HL-60 (cell line): ENCODE measurements around the gene SHISA3.

Experiments
- SPI1 ChIP-seq: IDR thresholded peaks from 2 replicates; pipeline ENCODE4 v1.6.1; 2012; ENCODE audit warnings: low read depth, mild to moderate bottlenecking, borderline replicate concordance
- TF ChIP-seq, protein P1 (sequence below): IDR thresholded peaks from one replicate; pipeline ENCODE4 v1.5.1; 2011; ENCODE audit warnings: low read length, control low read depth, inconsistent platforms; ENCODE audit not compliant: insufficient read depth

DNA sequence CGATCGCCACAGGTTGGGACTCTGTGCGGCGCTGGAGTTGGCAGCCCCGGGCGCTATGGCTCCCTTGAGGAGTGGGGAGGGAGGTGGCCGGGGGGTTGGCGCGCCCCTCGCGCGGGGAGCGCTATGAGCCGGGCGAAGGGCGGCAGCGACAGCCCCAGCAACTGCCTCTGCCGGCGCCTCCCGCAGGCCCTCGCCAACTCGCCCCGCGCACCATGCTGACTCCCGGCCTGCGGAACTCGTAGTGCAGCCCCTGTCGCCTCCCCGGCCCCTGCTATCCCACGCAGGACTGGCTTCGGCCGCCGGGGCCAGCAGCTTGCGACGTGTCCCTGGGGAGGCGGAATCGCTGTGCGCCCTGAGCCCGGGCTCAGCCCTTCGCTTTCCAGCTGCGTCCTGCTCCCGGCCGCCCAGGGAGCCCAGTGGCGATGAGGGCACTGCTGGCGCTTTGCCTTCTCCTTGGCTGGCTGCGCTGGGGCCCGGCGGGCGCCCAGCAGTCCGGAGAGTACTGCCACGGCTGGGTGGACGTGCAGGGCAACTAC is 415 bp downstream of the SHISA3 start:
- TF ChIP-seq, protein P1, sequence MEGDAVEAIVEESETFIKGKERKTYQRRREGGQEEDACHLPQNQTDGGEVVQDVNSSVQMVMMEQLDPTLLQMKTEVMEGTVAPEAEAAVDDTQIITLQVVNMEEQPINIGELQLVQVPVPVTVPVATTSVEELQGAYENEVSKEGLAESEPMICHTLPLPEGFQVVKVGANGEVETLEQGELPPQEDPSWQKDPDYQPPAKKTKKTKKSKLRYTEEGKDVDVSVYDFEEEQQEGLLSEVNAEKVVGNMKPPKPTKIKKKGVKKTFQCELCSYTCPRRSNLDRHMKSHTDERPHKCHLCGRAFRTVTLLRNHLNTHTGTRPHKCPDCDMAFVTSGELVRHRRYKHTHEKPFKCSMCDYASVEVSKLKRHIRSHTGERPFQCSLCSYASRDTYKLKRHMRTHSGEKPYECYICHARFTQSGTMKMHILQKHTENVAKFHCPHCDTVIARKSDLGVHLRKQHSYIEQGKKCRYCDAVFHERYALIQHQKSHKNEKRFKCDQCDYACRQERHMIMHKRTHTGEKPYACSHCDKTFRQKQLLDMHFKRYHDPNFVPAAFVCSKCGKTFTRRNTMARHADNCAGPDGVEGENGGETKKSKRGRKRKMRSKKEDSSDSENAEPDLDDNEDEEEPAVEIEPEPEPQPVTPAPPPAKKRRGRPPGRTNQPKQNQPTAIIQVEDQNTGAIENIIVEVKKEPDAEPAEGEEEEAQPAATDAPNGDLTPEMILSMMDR, result no peak
- no peak for TF ChIP-seq SPI1
